ENCODE results near the gene SEMA3E. TPM values are rescaled to one million over a fixed set of nuclear protein-coding genes. Genes with fewer than 3 reads are reported as not detected.
"Not testable (repeated sequence)": the region's sequence is repeated elsewhere in the genome, so short reads cannot be mapped to it uniquely, and the experiment has no call there.

SEMA3E gene
- total RNA-seq, 4 donors from 2014 or later, result 0.65 to 4.0 (median 2.1) TPM

GRCh38 chr7:83466187-83466923 is 182.6 kb downstream of the SEMA3E start:
- DNase-seq (ENCODE audit: low spot score in 2 of 2), result no peak
- intact Hi-C loops (cut with DNase I; ENCODE audit: low total_unique reads), result no loop called here
- TF ChIP-seq CTCF (IDR thresholded peaks at IDR 0.05), result no peak
- WGBS, 2 donors, result 63 to 92% methylated on average over 4 of the region's 4 CpGs
- H3K4me3 ChIP-seq (ENCODE audit: low read depth, poor library complexity, severe bottlenecking), result no peak overlapping the region

GRCh38 chr7:83465643-83466042 is 183.3 kb downstream of the SEMA3E start:
- TF ChIP-seq CTCF (IDR thresholded peaks at IDR 0.05), result no peak
- no peak for TF ChIP-seq POLR2A (IDR thresholded peaks at IDR 0.05)
- intact Hi-C loops (cut with DNase I; ENCODE audit: low total_unique reads), result no loop called here
- 91 to 94% methylated on average over 4 of the region's 4 CpGs for WGBS, 2 donors
- DNase-seq (ENCODE audit: low spot score in 2 of 2), result no peak
- no peak overlapping the region for H3K4me3 ChIP-seq (ENCODE audit: low read depth, poor library complexity, severe bottlenecking)

- H3K4me3 ChIP-seq (ENCODE audit: low read depth, poor library complexity, severe bottlenecking); intact Hi-C loops (cut with DNase I; ENCODE audit: low total_unique reads); DNase-seq (ENCODE audit: low spot score in 2 of 2): not testable (repeated sequence)
- 84 to 85% methylated on average over 15 of the region's 15 CpGs for WGBS, 2 donors
Measured at GRCh38 chr7:83461820-83462219, 187.1 kb downstream of the SEMA3E start.

GRCh38 chr7:83459930-83460653 is 188.8 kb downstream of the SEMA3E start:
- DNase-seq (ENCODE audit: low spot score in 2 of 2); intact Hi-C loops (cut with DNase I; ENCODE audit: low total_unique reads); H3K4me3 ChIP-seq (ENCODE audit: low read depth, poor library complexity, severe bottlenecking): not testable (repeated sequence)
- 71 to 75% methylated on average over 18 of the region's 18 CpGs for WGBS, 2 donors

GRCh38 chr7:83459101-83459929 is 189.6 kb downstream of the SEMA3E start:
- H3K4me3 ChIP-seq (ENCODE audit: low read depth, poor library complexity, severe bottlenecking); intact Hi-C loops (cut with DNase I; ENCODE audit: low total_unique reads); DNase-seq (ENCODE audit: low spot score in 2 of 2): not testable (repeated sequence)
- WGBS, 2 donors, result 70 to 74% methylated on average over 6 of the region's 6 CpGs

- WGBS, 2 donors, result 44 to 49% methylated on average over 5 of the region's 5 CpGs
- H3K4me3 ChIP-seq (ENCODE audit: low read depth, poor library complexity, severe bottlenecking), result no peak overlapping the region
- DNase-seq (ENCODE audit: low spot score in 2 of 2), result no peak
- TF ChIP-seq CTCF (IDR thresholded peaks at IDR 0.05) (no peak), POLR2A (IDR thresholded peaks at IDR 0.05) (no peak)
- intact Hi-C loops (cut with DNase I; ENCODE audit: low total_unique reads), result no loop called here
Measured at GRCh38 chr7:83457022-83457892, 191.7 kb downstream of the SEMA3E start.
